Activated naive CD4-positive, alpha-beta T cell treated with Interleukin-2 at 50 U/mL for 16 hours (primary cell): ENCODE measurements around the gene TSPAN4.

Experiments used
- DNase-seq: peaks from one replicate; pipeline ENCODE4 v3.0.0-alpha.2; 2020

TSPAN4 gene

GRCh38 chr11:893008-893654 lies 50.5 kb downstream of the TSPAN4 start:
- no peak for DNase-seq

- DNase-seq = no peak
These were observed 52.0 kb downstream of the TSPAN4 start for GRCh38 chr11:894575-895201.

- no peak for DNase-seq
These were observed 52.9 kb downstream of the TSPAN4 start for GRCh38 chr11:895331-896110.

GRCh38 chr11:897253-898142 lies 54.8 kb downstream of the TSPAN4 start:
- no peak for DNase-seq

GRCh38 chr11:898143-898511 lies 55.5 kb downstream of the TSPAN4 start:
- no peak for DNase-seq

GRCh38 chr11:898540-899190 lies 56.0 kb downstream of the TSPAN4 start:
- no peak for DNase-seq

GRCh38 chr11:899724-900123 lies 57.1 kb downstream of the TSPAN4 start:
- no peak for DNase-seq

GRCh38 chr11:900545-900944 lies 57.9 kb downstream of the TSPAN4 start:
- DNase-seq = no peak

- DNase-seq = no peak
These were observed 58.9 kb downstream of the TSPAN4 start for GRCh38 chr11:901452-902061.

GRCh38 chr11:904380-904779 lies 61.7 kb downstream of the TSPAN4 start:
- no peak for DNase-seq

- no peak for DNase-seq
These were observed 63.3 kb downstream of the TSPAN4 start for GRCh38 chr11:905952-906351.

GRCh38 chr11:907668-908067 lies 65.0 kb downstream of the TSPAN4 start:
- no peak for DNase-seq

- DNase-seq = no peak
These were observed 65.6 kb downstream of the TSPAN4 start for GRCh38 chr11:908273-908672.

GRCh38 chr11:909406-909805 lies 66.8 kb downstream of the TSPAN4 start:
- no peak for DNase-seq

- DNase-seq = no peak
These were observed 67.5 kb downstream of the TSPAN4 start for GRCh38 chr11:910044-910588.

- peak; percentile 90 for DNase-seq
These were observed 68.0 kb downstream of the TSPAN4 start, which contains the start of gene CHID1 for GRCh38 chr11:910589-911030. Gene CHID1 (minus strand): TSS chr11:910810. CDS start chr11:904816, 5,994 bp downstream.

GRCh38 chr11:911031-911889 lies 68.6 kb downstream of the TSPAN4 start:
- DNase-seq = peak; percentile 43

- DNase-seq = no peak
These were observed 69.2 kb downstream of the TSPAN4 start for GRCh38 chr11:911890-912219.

GRCh38 chr11:912266-912665 lies 69.6 kb downstream of the TSPAN4 start:
- DNase-seq = no peak

GRCh38 chr11:913043-913442 lies 70.4 kb downstream of the TSPAN4 start:
- no peak for DNase-seq

- DNase-seq = no peak
These were observed 71.6 kb downstream of the TSPAN4 start for GRCh38 chr11:914204-914603.
